HG02798 (cell line): ENCODE results near the gene EIF4E.
"Not testable (repeated sequence)": the region's sequence is repeated elsewhere in the genome, so short reads cannot be mapped to it uniquely, and the experiment has no call there.

Experiments
- ATAC-seq: cut with Tn5 transposase; IDR thresholded peaks from one replicate; pipeline ENCODE4 v1.9.1; 2021; ENCODE audit warnings: mild to moderate bottlenecking; ENCODE audit not compliant: unreplicated experiment, poor library complexity

Gene EIF4E

DNA sequence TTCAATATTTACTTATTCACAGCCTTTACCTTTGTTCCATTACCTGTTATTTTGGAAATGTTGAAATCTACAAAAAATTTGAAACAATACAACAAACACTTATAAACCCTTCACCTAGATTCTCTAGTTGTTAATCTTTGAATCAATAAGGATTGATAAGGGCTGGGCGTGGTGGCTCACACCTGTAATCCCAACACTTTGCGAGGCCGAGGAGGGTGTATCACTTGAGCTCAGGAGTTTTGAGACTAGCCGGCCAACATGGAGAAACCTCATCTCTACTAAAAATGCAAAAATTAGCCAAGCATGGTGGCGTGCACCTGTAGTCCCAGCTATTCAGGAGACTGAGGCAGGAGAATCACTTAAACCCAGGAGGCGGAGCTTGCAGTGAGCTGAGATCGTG is 5.9 kb upstream of the EIF4E start:
- not testable (repeated sequence) for ATAC-seq

DNA sequence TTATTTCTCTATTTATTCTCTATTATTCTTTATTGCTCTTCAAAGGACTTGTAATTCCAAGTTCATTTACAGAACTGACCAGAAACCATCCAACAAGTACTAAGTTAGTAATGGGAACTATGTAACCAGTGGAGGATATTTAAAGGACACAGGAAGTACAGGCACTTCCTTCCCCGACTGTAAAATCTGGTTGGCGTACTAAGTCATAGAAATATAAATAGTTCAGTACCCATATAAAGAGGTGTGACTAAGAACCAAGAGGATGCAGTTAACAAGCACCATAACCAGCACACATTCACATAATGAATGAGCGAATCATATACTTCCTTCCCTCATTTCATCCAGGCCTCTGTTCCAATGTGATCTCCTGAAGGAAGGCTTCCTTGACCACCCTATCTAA is 3.6 kb upstream of the EIF4E start:
- ATAC-seq: no peak

DNA sequence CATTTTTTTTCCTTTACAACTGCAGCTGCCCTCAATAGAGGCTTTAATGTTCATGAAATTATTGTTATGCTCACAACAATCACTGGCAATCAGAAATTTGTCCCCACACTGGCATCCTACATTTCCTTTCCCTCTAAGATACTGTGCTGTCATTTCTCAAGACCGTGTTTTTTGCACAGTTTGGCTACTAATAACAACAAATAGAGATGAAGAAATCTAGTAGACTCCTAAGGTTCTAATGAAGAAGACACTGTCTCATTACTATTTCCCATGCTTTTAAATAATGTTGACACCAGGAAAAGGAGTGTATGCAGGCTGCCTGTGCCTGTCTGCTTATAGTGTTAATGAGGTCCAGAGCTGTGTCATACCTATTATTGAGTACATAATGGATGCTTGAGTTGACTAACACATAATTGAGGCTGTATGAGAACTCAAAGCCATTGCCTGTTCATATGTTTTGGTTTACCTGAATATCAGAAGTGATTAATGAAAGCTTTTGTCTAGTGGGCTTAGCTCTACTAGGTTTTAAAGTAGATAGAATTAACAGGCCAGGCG is 1.5 kb upstream of the EIF4E start:
- no peak for ATAC-seq

DNA sequence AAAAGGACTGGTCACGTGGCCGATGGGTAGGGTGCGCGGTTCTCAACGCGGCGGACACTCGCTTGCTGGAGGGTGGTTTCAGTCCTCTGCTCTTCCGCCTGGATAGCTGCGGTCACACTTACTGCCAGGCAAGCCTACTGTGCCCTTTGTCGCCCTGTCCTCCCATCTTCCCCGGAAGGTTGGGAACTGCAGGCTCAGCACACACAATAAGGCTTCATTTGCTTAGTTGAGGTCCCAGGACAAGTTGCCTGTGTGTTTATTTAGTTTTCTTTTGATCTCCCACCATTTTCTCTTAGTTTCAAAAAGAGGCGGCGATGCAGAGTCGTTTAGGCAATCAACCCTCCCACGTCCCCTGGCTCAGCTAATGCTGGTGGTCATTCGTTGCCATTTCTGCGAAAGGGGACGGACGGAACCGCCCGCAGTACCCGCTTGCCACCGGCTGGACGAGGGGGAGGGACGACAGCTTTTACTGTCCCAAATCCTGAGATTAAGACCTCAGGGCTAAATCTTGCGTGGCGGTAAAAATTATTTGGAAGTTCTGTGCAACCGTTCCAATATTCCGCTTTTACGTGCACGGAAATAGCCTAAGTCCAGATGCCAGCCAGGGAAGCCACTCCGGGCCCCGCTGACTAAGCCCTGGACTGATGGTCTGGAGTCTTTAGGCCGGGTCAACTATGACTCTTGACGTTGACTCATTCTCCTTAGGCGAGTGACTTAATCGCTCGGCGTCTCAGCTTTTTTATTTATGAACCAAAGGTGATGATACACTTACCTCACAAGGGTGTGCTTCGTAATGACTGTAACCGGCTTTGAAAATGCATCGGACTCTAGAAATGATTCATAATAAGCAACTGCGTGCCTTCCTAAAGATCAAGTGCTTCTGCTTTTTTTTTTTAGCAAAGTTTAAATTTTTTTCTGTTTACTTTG is 671 bp upstream of the EIF4E start:
- ATAC-seq: peak; percentile 51

DNA sequence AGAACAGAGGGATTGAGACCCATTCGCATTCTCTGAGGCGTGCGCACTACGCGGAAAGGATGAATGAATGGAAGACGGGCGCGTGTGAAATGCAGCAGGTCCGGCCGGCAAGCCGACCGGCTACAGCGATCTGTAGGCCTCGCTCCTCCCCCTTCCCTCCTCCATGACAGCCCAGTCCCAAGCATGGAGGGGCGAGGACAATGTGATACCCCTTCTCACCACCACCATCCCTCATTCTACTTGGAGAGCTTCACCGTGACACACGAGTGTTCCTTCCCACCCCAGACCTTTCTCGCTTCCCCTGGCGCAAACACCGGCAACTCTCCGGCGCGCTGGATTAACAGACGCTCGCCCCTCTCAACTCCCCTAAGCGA is 815 bp downstream of the EIF4E start:
- ATAC-seq: peak; percentile 42

DNA sequence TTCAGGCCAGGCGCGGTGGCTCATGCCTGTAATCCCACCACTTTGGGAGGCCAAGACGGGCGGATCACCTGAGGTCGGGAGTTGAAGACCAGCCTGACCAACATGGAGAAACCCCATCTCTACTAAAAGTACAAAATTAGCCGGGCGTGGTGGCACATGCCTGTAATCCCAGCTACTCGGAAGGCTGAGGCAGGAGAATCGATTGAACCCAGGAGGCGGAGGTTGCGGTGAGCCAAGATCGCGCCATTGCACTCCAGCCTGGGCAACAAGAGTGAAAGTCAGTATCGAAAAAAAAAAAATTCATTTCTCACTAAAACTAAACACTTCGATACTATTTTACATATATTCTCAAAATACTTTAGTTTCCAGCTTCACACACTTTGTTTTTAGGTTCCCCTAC is 2.7 kb downstream of the EIF4E start:
- not testable (repeated sequence) for ATAC-seq

DNA sequence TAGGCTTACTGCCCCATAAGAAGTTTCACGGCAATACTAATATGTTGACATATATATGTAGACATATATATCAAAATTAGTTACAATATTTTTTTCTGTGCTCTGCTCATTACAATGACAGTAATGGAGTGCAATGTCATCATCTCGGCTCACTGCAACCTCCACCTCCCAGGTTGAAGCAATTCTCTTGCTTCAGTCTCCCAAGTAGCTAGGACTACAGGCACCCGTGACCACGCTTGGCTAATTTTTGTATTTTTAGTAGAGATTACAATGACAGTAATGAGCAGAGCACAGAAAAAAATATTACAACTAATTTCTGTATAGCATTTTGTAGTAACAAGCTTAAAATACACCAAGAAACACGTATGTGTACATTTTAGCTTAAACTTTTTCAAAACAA is 7.6 kb downstream of the EIF4E start:
- no peak for ATAC-seq

DNA sequence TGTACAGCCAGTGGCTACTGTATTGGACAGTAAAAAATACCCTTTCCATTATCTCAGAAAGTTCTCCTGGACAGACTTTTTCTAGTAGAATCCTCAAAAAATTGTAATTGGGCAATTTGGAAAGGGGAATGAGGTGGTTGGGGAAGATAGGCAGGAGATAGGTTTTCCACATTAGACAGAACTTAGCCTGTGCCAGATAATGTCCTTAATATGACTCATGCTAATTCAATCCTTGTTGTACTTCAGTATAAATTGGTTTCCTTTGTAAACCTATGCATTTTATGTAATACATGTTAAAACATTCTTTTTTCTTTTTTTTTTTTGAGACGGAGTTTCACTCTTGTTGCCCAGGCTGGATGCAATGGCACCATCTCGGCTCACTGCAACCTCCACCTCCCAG is 8.9 kb downstream of the EIF4E start:
- no peak for ATAC-seq

DNA sequence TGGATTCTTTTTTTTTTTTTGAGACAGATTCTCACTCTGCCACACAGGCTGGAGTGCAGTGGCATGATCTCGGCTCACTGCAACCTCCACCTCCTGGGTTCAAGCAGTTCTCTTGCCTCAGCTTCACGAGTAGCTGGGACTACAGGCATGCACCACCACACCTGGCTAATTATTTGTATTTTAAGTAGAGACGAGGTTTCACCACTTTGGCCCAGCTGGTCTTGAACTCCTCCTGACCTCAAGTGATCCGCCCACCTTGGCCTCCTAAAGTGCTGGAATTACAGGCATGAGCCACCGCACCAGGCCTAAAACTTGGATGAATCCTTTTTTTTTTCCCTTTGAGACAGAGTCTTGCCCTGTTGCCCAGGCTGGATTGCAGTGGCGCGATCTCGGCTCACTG is 18.2 kb downstream of the EIF4E start:
- ATAC-seq: not testable (repeated sequence)

DNA sequence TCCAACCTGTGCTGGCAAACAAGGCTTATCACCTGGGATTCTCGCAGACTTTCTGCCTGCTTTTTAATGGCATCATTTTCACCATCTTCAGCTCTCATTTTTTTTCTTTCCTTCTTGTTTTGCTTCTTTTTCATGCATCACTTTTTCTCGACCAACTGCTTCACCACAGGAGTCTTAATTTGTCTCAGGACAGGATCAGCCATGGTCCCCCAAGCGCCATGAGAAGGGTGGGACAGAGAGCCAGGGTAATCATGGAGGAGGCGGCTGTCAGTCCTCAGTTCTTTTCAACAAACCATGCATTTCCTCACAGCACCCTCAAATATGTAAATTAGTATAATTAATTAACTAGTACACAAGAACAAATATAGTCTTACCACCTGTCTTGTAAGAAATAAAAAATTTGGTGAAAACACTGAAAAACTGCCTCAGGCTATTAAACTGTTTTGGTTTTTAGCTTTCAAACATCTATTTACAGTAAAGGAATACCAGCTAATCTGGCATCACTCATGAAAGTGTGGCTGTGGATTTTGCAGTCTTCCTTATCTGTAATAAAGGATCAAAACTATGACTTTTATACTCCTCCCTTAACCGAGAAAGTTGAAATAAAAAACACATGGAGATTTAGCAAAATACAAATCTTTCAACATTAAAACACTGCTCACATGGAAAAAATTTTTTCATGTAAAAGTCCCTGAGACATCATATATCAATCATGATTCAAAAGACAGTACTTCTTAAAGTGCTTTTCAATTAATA is 19.1 kb downstream of the EIF4E start:
- ATAC-seq: no peak

DNA sequence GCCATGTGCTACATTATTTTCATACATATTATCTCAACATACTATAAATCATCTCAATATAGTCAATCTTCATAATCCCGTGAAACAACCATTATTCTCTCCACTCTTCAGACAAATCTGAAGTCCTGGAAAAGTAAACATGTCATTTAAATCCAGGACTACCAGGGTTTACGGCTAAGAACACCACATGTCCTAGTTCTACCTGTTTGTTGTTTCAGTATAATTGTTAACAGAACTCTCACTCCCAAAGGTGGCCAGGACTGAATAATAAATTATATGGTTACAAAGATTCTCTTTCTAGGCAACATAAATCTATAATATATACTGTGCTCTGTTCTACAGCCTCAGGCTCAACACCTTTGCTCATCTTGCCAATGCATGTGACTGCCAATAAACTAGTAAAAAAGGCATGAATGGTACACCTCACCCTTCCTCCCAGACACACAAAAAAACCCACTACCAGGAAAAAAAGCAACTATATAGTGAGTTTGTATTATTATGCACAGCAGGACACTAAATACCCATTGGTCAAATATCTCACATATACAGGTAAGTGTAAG is 20.1 kb downstream of the EIF4E start:
- ATAC-seq: no peak

DNA sequence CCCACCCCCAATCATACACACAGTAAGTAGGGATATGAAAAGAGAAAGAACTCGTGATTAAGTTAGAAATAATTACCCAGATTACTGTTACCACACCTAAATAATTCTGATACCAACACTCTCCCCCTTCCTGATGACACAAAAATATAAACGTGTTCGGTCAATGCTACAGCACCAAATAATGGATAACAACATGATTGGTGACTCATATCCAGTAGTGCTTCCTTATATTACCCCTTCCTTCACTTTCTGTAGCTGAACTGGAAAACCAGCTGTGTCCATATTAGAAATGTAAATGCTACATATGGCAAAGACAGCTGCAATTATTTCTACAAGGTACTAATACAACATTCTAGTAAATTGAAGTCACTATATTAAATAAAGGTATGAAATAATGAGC is 20.8 kb downstream of the EIF4E start:
- ATAC-seq: no peak

DNA sequence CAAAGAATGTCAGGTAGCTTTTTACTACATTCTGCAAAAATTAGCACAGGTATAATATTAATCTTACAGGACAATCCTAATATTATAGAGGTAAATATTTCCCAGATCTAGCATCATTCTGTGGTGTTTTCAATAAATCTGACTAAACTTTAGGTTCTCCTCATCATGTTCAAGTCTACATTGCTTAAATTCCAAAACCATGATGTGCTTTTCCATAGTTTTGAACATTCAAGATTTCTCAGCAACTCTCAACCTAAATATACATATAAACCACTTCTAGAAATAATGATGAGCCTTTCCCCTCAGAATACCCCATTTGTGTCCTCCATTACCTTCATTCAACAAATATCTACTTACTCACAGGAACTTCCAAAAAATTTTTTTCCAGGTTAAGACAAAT is 23.1 kb downstream of the EIF4E start:
- ATAC-seq: no peak

DNA sequence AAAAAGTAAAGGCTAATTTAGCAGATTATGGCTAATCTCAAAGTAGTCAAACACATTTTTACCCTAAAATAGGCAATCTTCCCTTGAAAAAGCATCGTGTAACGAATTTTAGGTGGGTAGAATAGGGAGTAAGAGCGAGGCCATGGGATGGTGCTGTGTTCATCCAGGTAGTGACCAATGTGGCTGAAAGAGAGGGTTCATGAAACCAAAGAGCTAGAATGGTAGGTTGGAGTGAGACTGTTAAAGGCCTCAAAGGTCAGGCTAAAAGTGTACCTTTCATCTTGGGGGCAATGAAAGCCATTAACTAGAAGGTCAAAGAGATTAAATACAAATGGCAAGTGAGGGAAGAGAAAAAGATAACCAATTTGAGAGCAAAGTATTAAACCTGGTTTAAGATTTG is 23.6 kb downstream of the EIF4E start:
- ATAC-seq: no peak

DNA sequence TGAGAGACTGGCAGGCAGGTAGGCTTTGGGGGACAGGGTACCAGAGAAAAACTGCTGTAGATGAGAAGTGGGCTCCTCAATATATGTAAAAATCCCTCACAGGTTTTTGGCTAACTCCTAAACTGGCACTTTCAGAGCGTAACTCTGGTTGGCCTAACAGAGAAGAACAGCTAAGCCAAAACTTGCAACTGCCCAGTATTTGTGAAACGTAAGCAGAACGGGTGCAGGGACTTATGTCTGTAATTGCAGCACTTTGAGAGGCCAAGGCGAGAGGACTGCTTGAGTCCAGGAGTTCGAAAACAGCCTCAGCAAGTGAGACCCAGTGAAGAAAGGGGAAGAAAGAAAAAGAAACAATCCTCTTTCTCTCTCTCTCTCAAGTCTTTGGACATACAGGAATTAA is 25.0 kb downstream of the EIF4E start:
- ATAC-seq: no peak

DNA sequence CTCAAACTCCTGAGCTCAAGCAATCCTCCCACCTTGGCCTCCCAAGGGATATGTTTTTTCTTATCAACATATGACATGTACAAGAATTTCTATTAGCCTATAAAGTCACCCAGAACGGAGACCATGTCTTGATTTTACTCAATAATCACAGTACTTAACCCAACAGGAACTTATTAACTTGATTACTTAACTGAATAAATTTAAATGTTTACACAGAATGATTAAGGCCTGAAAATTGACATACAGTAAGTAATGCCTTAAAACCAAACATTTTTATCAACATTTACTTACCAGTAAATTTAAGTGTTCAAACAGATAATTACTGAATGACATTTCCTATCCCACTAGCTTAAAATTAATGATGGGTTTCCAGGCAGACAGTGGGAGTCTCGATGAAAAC is 25.4 kb downstream of the EIF4E start:
- no peak for ATAC-seq

DNA sequence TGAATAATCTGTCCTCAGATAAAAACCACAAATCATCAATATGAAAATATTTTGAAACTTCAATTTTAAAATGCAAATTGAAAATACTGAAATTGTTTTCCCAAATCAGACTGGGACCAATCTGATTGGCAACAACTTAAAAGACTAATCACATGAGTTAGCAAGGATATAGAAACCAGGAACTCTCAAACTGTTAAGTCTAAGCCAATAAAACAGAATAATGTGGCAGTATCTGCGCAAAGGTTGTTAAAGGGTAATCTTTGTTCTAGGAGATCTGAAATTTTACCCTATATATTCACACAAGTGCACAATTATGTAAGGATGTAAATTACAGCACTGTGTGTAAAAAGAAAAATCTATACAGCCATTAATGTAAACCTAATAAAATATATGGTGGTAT is 29.7 kb downstream of the EIF4E start:
- ATAC-seq: no peak

DNA sequence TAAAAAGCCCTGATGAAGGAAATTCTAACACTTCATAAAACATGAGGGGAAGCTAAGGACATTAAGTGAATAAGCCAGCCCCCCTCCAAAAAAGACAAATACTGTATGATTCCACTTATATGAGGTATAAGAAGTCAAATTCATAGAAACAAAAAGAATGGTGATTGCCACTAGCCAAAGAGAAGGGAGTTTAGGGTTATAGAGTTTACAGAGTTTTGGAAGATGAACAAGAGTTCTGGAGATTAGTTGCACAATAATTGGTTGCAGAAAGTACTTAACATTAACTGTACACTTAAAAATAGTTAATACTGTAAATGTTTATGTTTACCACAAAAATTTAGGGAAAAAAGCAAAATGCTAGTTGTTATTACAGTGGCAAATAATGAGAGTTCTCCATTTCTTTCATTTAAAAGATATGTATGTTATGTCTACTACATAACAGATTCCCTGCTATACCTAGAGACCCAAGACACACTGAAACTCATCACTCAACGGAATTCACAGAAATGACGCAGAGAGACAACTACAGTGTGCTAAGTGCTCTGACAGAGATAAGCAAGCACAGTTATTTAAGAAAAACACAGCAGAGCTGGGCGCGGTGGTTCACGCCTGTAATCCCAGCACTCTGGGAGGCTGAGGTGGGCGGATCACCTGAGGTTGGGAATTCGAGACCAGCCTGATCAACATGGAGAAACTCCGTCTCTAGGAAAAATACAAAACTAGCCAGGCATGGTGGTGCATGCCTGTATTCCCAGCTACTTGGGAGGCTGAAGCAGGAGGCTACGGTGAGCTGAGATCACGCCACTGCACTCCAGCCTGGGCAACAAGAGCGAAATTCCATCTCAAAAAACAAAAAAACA is 37.2 kb downstream of the EIF4E start:
- ATAC-seq: no peak

DNA sequence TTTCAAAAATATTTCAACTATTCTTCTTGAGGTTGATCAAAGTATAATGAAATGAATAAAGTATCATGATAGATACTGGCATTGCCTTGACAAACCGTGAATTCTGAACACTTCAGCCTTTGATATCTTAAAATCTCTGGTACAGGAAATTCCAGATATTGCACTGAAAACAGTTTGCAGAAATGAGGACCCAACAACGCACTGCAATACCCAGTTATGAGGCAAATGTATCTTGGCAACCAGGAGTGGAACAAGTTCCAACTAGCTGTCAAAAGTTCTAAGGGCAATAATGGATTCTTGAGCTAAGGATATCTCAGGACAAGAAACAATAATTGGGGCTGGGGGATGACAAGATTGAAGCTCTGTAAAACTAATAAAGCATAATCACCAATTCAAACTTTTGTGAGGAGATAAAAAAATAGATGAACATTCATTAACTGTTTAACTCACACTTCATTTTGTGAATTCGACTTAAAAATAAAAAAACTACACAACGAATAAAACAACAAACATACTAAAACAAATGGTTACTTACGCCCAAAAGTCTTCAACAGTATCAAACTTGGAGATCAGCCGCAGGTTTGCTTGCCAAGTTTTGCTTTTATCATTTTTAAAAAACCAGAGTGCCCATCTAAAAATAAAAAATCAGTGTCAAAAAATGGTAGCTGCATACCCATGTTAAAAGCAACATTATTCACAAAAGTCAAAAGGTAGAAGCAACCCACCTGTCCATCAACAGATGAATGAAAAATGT is 38.1 kb downstream of the EIF4E start:
- ATAC-seq: no peak
